ENCODE results near the gene CENPM.

The CENPM gene

GRCh38 chr22:41898645-41899044 is 48.3 kb downstream of the CENPM start:
- no peak for DNase-seq (ENCODE audit: low read depth)

DNA sequence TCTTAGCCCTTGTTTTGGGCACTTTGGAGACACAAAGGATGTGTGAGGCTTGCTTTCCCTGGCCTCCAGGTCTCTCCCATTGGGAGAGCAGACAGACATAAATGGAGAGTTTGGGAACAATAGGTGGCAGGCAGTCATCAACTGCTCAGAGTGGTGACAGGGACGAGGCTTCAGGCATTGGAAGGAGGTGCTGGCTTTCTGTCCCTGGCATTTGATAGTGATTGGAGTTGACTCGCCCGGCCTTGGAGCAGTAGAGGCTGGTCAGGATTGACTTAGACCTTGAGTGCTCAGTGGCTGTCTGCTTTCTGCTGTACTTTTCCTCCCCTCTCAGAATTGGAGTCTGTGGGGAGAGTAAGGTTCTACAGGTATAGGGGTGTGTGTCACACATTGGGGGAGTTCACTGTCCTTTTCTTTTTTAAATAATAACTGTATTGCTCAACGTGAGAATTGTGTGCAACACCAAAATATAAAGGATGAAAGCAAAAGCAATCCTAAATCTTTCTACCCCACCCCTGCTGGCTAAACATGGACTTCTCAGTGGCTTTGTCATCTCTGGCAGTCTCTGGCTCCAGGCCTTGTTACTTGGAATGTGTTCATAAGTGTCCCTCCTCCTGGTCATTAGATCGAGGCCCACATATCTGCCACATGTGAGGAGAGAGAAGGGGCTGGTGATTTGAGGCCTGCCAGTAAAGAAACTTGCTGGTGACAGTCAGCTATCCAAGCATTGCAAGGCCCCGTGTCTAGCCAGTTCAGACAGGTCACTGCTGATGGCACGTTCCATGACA is 53.2 kb downstream of the CENPM start:
- DNase-seq (ENCODE audit: low read depth), result no peak

- DNase-seq (ENCODE audit: low read depth), result no peak
These were observed 54.2 kb downstream of the CENPM start for GRCh38 chr22:41892721-41893120.

DNA sequence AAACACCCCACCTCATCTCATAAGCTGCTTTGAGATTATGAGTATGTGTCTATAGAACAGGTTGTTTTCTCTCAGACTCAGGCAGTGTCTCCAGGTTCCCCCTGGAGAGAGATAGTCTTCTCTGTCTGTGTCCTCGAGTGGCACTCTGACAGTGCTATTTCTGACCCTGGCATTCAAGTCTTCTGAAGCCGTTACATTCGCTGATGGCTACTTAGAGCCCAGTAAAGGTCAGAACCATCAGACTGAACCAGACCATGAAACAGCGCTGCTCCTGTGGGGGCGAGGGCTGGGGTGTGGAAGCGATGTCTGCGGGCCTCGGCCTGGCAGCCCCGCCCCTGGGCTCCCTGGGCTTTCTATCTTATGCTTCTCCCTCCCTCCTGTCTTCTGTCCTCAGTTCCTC is 55.5 kb downstream of the CENPM start:
- no peak for DNase-seq (ENCODE audit: low read depth)
